GM18907 (cell line): ENCODE measurements around the gene HBA2.
"Not testable (repeated sequence)": the region's sequence is repeated elsewhere in the genome, so short reads cannot be mapped to it uniquely, and the experiment has no call there.

Experiments used
- ATAC-seq: cut with Tn5 transposase; IDR thresholded peaks from one replicate; pipeline ENCODE4 v1.9.1; 2021; ENCODE audit warnings: mild to moderate bottlenecking, moderate library complexity; ENCODE audit not compliant: unreplicated experiment

HBA2 gene

GRCh38 chr16:191831-192230, 19.2 kb downstream of the HBA2 start:
- ATAC-seq = no peak

GRCh38 chr16:192686-193085, 20.0 kb downstream of the HBA2 start:
- no peak for ATAC-seq

- ATAC-seq = no peak
Measured at GRCh38 chr16:193441-193840, 20.8 kb downstream of the HBA2 start.

- ATAC-seq = no peak
Measured at GRCh38 chr16:194516-194915, 21.8 kb downstream of the HBA2 start.

GRCh38 chr16:200388-200787, 27.7 kb downstream of the HBA2 start:
- ATAC-seq = no peak

GRCh38 chr16:203246-203645, 30.6 kb downstream of the HBA2 start:
- ATAC-seq = no peak

GRCh38 chr16:204046-204445, 31.4 kb downstream of the HBA2 start:
- ATAC-seq = not testable (repeated sequence)

GRCh38 chr16:209359-209758, 36.7 kb downstream of the HBA2 start:
- ATAC-seq = not testable (repeated sequence)

GRCh38 chr16:211631-212180, 39.0 kb downstream of the HBA2 start:
- ATAC-seq = not testable (repeated sequence)

GRCh38 chr16:212999-213398, 40.3 kb downstream of the HBA2 start:
- no peak for ATAC-seq

- ATAC-seq = no peak
Measured at GRCh38 chr16:220021-220420, 47.3 kb downstream of the HBA2 start.
